Esophagus (tissue), 2 donors: ENCODE results near the gene HS6ST2. TPM values are rescaled to one million over a fixed set of nuclear protein-coding genes. Genes with fewer than 3 reads are reported as not detected.

Source experiments
- H3K27ac ChIP-seq, 2 donors: one replicate each; pipeline ENCODE4 v1.5.1; 2013; ENCODE audit warnings: low read depth in 2 of 2, mild to moderate bottlenecking in 2 of 2, inconsistent platforms in 1 of 2, low read length in 1 of 2, moderate library complexity in 1 of 2
- H3K27me3 ChIP-seq, 2 donors: one replicate each; pipeline ENCODE4 v1.6.1; 2013; ENCODE audit warnings: low read length in 2 of 2, control low read depth in 1 of 2, mild to moderate bottlenecking in 1 of 2; ENCODE audit not compliant: insufficient read depth in 2 of 2, control insufficient read depth in 1 of 2
- H3K36me3 ChIP-seq, 2 donors: one replicate each; pipeline ENCODE4 v1.6.1; 2013; ENCODE audit warnings: low read length in 1 of 2; ENCODE audit not compliant: control insufficient read depth in 2 of 2, insufficient read depth in 2 of 2
- H3K4me1 ChIP-seq, 2 donors: one replicate each; pipeline ENCODE4 v1.6.1; 2013; ENCODE audit warnings: low read length in 1 of 2; ENCODE audit not compliant: control insufficient read depth in 2 of 2, insufficient read depth in 2 of 2
- H3K4me3 ChIP-seq, 2 donors: one replicate each; pipeline ENCODE4 v1.5.1; 2013; ENCODE audit warnings: low read length in 2 of 2, mild to moderate bottlenecking in 2 of 2, low read depth in 1 of 2, moderate library complexity in 1 of 2
- H3K9me3 ChIP-seq, 2 donors: one replicate each; pipeline ENCODE4 v1.6.1; 2013; ENCODE audit warnings: mild to moderate bottlenecking in 2 of 2, low read depth in 1 of 2, low read length in 1 of 2, moderate library complexity in 1 of 2; ENCODE audit not compliant: control insufficient read depth in 2 of 2, insufficient read depth in 1 of 2
- WGBS, 2 donors: extraction: QIAGEN DNeasy Blood & Tissue Kit; methylation state at CpG; one replicate each; pipeline ENCODE4 v1.1.7; 2013; 5-methylcytosine and 5-hydroxymethylcytosine counted together
- polyA plus RNA-seq, 2 donors: library from polyadenylated mRNA; stranded (reverse); fragments of 200-250 nt; gene quantifications; one replicate each; pipeline ENCODE4 v1.2.3, GENCODE V29; 2013
- donor health status: healthy with polysubstance abuse.
- donor health status: Bipolar disorder and iron deficiency.

HS6ST2 gene
- polyA plus RNA-seq, 2 donors: 0.81 to 2.8 TPM

DNA sequence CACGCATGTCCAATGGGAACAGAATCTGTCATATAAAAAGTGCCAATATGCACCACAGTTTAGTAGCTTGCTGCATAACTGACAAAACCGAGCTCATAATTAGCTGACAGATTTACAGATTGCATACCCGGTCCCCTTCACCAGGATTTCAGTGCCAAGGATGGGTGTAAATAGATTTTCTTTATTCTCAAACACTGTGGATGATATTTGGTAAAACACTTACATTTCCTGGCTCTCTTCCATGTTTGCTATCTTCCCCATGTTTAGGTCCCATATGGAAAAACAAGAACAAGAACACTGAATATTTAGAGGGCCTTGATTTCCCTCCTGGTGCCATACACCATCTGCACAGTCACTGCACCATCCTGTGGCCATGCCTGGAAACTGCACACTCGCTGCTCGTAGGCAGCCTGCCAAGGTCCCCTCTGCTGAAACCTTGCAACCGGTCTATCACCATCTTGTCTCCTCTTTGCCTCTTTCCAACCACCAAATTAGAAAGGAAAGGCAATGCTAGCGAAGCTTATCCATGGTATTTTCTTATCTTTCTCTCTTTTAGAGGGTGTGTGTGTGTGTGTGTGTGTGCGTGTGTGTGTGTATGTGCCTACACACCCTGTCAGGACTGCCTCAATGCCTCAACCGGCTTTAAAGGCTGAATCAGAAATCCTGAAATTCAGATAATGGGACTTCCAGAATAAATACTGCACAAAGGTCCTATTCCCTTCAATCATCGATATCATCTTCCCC is 345.4 kb downstream of the HS6ST2 start:
- H3K4me1 ChIP-seq: no peaks in the 10 kb centered on the region
- no peaks in the 10 kb centered on the region for H3K27me3 ChIP-seq
- no peaks in the 10 kb centered on the region for H3K36me3 ChIP-seq
- H3K27ac ChIP-seq: no peak overlapping the region
- H3K4me3 ChIP-seq: no peak overlapping the region
- 53 to 61% methylated on average over 10 of the region's 10 CpGs for WGBS, 2 donors
- no peaks in the 10 kb centered on the region for H3K9me3 ChIP-seq

- Histone ChIP-seq H3K4me3 (no peak overlapping the region), H3K36me3 (no peaks in the 10 kb centered on the region), H3K27me3 (no peaks in the 10 kb centered on the region), H3K27ac (no peak overlapping the region), H3K4me1 (no peaks in the 10 kb centered on the region), H3K9me3 (no peaks in the 10 kb centered on the region)
- 75 to 90% methylated on average over 4 of the region's 4 CpGs for WGBS, 2 donors
These were observed 347.9 kb downstream of the HS6ST2 start for GRCh38 chrX:132610536-132610935.

DNA sequence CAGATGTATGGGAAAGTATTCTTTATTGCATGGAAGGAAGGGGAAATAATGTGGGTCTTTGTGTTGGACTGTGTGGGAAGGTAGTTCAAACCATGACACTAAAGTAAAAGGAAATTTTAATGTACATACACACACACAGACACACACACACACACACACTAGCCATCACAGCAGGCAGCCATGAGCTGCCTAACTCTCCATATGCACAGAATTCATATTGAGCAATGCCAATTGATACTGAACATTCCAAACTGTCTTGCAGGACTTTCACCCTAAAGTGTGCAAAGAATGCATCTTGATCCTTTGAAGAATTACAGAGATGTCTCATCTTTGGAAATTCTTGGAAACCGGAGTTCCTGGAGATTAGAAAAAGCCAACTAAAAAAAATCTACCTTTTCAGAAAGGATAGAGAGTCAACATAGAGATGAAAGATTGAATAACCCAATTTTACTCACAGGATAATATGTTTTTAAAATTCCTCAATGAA is 349.0 kb downstream of the HS6ST2 start:
- no peaks in the 10 kb centered on the region for H3K4me1 ChIP-seq
- H3K9me3 ChIP-seq: no peaks in the 10 kb centered on the region
- H3K4me3 ChIP-seq: no peak overlapping the region
- no peaks in the 10 kb centered on the region for H3K27me3 ChIP-seq
- no peaks in the 10 kb centered on the region for H3K36me3 ChIP-seq
- no peak overlapping the region for H3K27ac ChIP-seq
- 49 to 88% methylated on average over 1 of the region's 1 CpG for WGBS, 2 donors

DNA sequence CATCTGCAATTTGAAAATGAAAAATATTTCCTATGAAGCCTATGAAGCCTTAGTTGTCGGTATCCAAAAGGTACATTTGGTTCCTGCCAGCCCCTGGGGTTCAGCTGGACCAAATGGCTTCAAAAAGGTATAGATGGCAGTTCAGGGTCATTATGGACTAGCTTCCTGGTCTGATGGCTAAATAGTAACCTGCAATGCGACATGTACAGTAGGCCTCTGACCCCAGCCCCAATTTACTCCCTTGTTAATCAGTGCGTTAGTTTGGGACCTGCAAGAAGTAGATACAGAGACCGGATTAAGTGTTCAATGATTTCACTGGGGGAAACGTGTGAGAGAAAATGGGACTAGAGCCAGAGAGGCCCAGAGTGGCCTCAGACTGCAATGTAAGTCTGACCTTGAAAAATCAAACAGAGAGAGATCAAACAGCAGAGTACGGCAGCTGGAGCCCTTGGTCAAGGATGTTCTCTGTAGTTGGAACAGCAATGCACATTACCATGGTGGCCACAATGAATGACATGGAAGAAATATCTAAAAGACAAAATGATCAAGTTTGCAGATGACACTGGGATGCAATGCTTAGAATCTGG is 354.6 kb downstream of the HS6ST2 start:
- Histone ChIP-seq H3K27ac (no peak overlapping the region), H3K27me3 (no peaks in the 10 kb centered on the region), H3K4me1 (no peaks in the 10 kb centered on the region), H3K36me3 (no peaks in the 10 kb centered on the region), H3K9me3 (no peaks in the 10 kb centered on the region), H3K4me3 (no peak overlapping the region)
- WGBS, 2 donors: 70 to 84% methylated on average over 6 of the region's 6 CpGs

DNA sequence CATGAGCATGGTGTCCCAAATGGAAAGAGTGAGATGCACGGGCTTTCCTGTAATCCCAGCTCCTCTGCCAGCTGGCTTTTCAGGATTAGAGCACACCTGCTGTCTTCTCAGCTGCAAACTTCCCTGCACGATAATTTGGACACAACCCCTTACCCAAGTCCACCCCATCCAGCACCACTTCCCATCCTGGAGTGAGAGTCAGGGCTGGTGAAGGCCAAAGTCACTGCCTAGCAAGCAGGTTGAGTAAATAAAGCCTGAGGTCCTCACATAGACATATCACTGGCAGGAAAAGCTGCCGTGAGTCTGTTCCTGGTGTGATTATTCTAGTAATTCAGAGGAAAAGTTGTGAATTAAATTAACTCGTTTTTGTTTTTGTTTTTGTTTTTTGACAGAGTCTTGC is 355.7 kb downstream of the HS6ST2 start:
- no peak overlapping the region for H3K27ac ChIP-seq
- no peaks in the 10 kb centered on the region for H3K9me3 ChIP-seq
- no peaks in the 10 kb centered on the region for H3K4me1 ChIP-seq
- no peak overlapping the region for H3K4me3 ChIP-seq
- WGBS, 2 donors: 70 to 75% methylated on average over 4 of the region's 4 CpGs
- no peaks in the 10 kb centered on the region for H3K36me3 ChIP-seq
- no peaks in the 10 kb centered on the region for H3K27me3 ChIP-seq

DNA sequence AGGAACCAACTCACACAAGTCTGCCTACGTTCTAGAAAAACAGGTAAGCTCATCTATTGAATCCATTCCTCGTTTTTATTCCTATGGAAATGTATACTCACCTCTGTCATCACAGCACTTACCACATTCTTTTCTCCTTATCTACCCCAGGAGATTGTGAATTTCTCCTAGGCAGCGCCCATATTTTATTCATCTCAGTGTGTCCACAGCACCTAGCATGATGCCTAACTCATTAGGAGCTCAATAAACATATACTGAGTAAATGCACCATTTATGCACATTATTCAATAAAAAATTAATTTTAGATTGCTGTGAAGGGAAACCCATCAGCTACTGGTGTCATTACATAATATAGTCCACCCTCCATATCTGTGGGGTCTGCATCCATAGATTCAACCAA is 363.4 kb downstream of the HS6ST2 start:
- WGBS, 2 donors: 64 to 76% methylated on average over 3 of the region's 3 CpGs

DNA sequence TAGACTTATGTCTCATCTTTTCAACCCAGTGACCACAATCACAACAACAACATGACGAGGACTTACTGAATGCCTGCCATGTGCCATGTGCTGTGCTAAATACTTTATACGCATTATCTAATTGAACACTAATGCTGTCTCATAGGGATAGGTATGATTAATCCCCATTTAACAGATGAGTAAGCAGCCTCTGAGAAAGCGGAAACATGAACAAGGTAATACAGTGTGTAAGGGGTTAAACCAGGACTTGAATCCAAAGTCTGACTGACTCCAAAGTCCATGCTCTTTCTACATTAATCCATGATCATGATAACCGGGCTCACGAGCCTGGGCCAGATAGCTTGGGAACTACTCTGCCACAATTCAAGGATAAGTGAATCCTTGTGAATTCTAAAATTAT is 364.3 kb downstream of the HS6ST2 start:
- 69 to 82% methylated on average over 5 of the region's 5 CpGs for WGBS, 2 donors
- peaks cover 0 to 3% of the 10 kb centered on the region in 2 donors for H3K27me3 ChIP-seq
- H3K4me3 ChIP-seq: no peak overlapping the region

More for the DNA sequence above, 363.4 kb downstream of the HS6ST2 start:
- H3K27ac ChIP-seq: no peak overlapping the region
- no peaks in the 10 kb centered on the region for H3K36me3 ChIP-seq
- no peaks in the 10 kb centered on the region for H3K4me1 ChIP-seq
- H3K27me3 ChIP-seq: peaks cover 0 to 3% of the 10 kb centered on the region in 2 donors
- H3K9me3 ChIP-seq: no peaks in the 10 kb centered on the region
- no peak overlapping the region for H3K4me3 ChIP-seq

GRCh38 chrX:132592880-132593279 is 365.5 kb downstream of the HS6ST2 start:
- Histone ChIP-seq H3K4me3 (no peak overlapping the region), H3K27ac (no peak overlapping the region), H3K27me3 (peaks cover 0 to 5% of the 10 kb centered on the region in 2 donors), H3K9me3 (no peaks in the 10 kb centered on the region), H3K36me3 (no peaks in the 10 kb centered on the region), H3K4me1 (no peaks in the 10 kb centered on the region)
- 22 to 32% methylated on average over 2 of the region's 2 CpGs for WGBS, 2 donors

More for the DNA sequence above, 364.3 kb downstream of the HS6ST2 start:
- Histone ChIP-seq H3K4me1 (no peaks in the 10 kb centered on the region), H3K36me3 (no peaks in the 10 kb centered on the region), H3K9me3 (no peaks in the 10 kb centered on the region), H3K27ac (no peak overlapping the region)

GRCh38 chrX:132591719-132592275 is 366.6 kb downstream of the HS6ST2 start:
- no peaks in the 10 kb centered on the region for H3K36me3 ChIP-seq
- H3K4me1 ChIP-seq: no peaks in the 10 kb centered on the region
- 90 to 93% methylated on average over 3 of the region's 3 CpGs for WGBS, 2 donors
- H3K4me3 ChIP-seq: no peak overlapping the region
- peaks cover 0 to 3% of the 10 kb centered on the region in 2 donors for H3K27me3 ChIP-seq
- H3K9me3 ChIP-seq: no peaks in the 10 kb centered on the region
- no peak overlapping the region for H3K27ac ChIP-seq
